Parathyroid adenoma (tissue), 2 donors: Measurements from ENCODE around the gene MORF4L2.

Source experiments
- H2AFZ ChIP-seq: fragments of 300-600 bp; sonication (generic); one replicate; pipeline ENCODE4 v1.7.0; 2017; ENCODE audit warnings: antibody characterized with exemption, mild to moderate bottlenecking
- H3K27ac ChIP-seq: fragments of 300-600 bp; sonication (generic); one replicate; pipeline ENCODE4 v1.7.0; 2017
- H3K27me3 ChIP-seq: fragments of 300-600 bp; sonication (generic); one replicate; pipeline ENCODE4 v1.7.0; 2017; ENCODE audit warnings: low read length; ENCODE audit not compliant: control insufficient read depth, insufficient read depth
- H3K36me3 ChIP-seq: fragments of 300-600 bp; sonication (generic); one replicate; pipeline ENCODE4 v1.7.0; 2017; ENCODE audit warnings: low read length; ENCODE audit not compliant: control insufficient read depth, insufficient read depth
- H3K4me1 ChIP-seq: fragments of 300-600 bp; sonication (generic); one replicate; pipeline ENCODE4 v1.7.0; 2017; ENCODE audit warnings: control low read depth
- H3K4me2 ChIP-seq: fragments of 300-600 bp; sonication (generic); one replicate; pipeline ENCODE4 v1.7.0; 2017; ENCODE audit warnings: low read length
- H3K4me3 ChIP-seq: fragments of 300-600 bp; sonication (generic); one replicate; pipeline ENCODE4 v1.7.0; 2017; ENCODE audit warnings: low read depth, low read length
- H3K79me2 ChIP-seq: fragments of 300-600 bp; sonication (generic); one replicate; pipeline ENCODE4 v1.7.0; 2017; ENCODE audit warnings: control low read depth
- H3K9ac ChIP-seq: fragments of 300-600 bp; sonication (generic); one replicate; pipeline ENCODE4 v1.7.0; 2017; ENCODE audit warnings: mild to moderate bottlenecking
- H3K9me3 ChIP-seq: fragments of 300-600 bp; sonication (generic); one replicate; pipeline ENCODE4 v1.7.0; 2017; ENCODE audit warnings: low read length; ENCODE audit not compliant: control insufficient read depth
- CTCF ChIP-seq: fragments of 300-600 bp; sonication (generic); IDR thresholded peaks from one replicate; pipeline ENCODE4 v1.7.0; 2017; ENCODE audit warnings: antibody characterized with exemption, mild to moderate bottlenecking
- donor health status: primary hyperparathyroidism.

MORF4L2 gene

GRCh38 chrX:103630171-103630511, 56.4 kb downstream of the MORF4L2 start:
- Histone ChIP-seq H3K4me2 (peak overlapping the region; percentile 73), H3K79me2 (no peaks in the 10 kb centered on the region), H3K9ac (no peak overlapping the region), H3K27ac (peak overlapping the region; percentile 96), H2AFZ (peak overlapping the region; percentile 93), H3K4me3 (peak overlapping the region; percentile 70), H3K27me3 (no peaks in the 10 kb centered on the region), H3K4me1 (no peaks in the 10 kb centered on the region), H3K9me3 (no peaks in the 10 kb centered on the region), H3K36me3 (no peaks in the 10 kb centered on the region)
- TF ChIP-seq CTCF = no peak

GRCh38 chrX:103629318-103630170, 57.0 kb downstream of the MORF4L2 start:
- Histone ChIP-seq H3K4me2 (peak overlapping the region; percentile 73), H3K36me3 (no peaks in the 10 kb centered on the region), H3K4me3 (peak overlapping the region; percentile 70), H2AFZ (peak overlapping the region; percentile 93), H3K27ac (peak overlapping the region; percentile 96), H3K9me3 (no peaks in the 10 kb centered on the region), H3K79me2 (no peaks in the 10 kb centered on the region), H3K4me1 (no peaks in the 10 kb centered on the region), H3K27me3 (no peaks in the 10 kb centered on the region), H3K9ac (peak overlapping the region; percentile 17)
- peak; percentile 50 for TF ChIP-seq CTCF

- Histone ChIP-seq H3K4me2 (peak within 1 kb of the TSS; percentile 73), H3K4me3 (peak within 1 kb of the TSS; percentile 70), H3K79me2 (no peaks in the 10 kb centered on the region), H3K27ac (peak within 1 kb of the TSS; percentile 96), H3K36me3 (no peaks in the 10 kb centered on the region), H2AFZ (peak within 1 kb of the TSS; percentile 93), H3K27me3 (no peaks in the 10 kb centered on the region), H3K4me1 (no peaks in the 10 kb centered on the region), H3K9ac (peak within 1 kb of the TSS; percentile 17), H3K9me3 (no peaks in the 10 kb centered on the region)
- TF ChIP-seq CTCF = no peak
Observed at GRCh38 chrX:103628386-103629317, 57.8 kb downstream of the MORF4L2 start, which contains the start of gene TCEAL1. Gene TCEAL1, plus strand, starts transcription at chrX:103628975. Its CDS starts 942 bp downstream, at chrX:103629917.

- Histone ChIP-seq H3K9ac (no peak overlapping the region), H3K4me1 (no peaks in the 10 kb centered on the region), H3K9me3 (no peaks in the 10 kb centered on the region), H3K4me3 (no peak overlapping the region), H3K4me2 (no peak overlapping the region), H3K27ac (no peak overlapping the region), H3K27me3 (no peaks in the 10 kb centered on the region), H3K79me2 (peaks cover 3% of the 10 kb centered on the region), H3K36me3 (no peaks in the 10 kb centered on the region), H2AFZ (no peak overlapping the region)
- no peak for TF ChIP-seq CTCF
Observed at GRCh38 chrX:103626855-103627254, 59.6 kb downstream of the MORF4L2 start.
